PC-9 (cell line): ENCODE results near the gene CUEDC2. TPM values are rescaled to one million over a fixed set of nuclear protein-coding genes. Genes with fewer than 3 reads are reported as not detected.
A peak's percentile ranks its signal among the peaks of the same experiment; 100 is the strongest.
"Not testable (repeated sequence)": the region's sequence is repeated elsewhere in the genome, so short reads cannot be mapped to it uniquely, and the experiment has no call there.

Experiments
- BruUV-seq: library from RNA; stranded (reverse); fragments of 400-500 nt; replicated peaks from 2 replicates; lab custom pipeline; 2021; lab: Mats Ljungman, UMichigan
- CTCF ChIA-PET: fragments of 300-600 bp; sonication (Branson Sonifier 250); formaldehyde crosslinking; loops from one replicate; lab custom pipeline; 2022; ENCODE audit warnings: antibody characterized with exemption; lab: Charles Lee
- POLR2A ChIA-PET: fragments of 300-600 bp; sonication (Branson Sonifier 250); formaldehyde crosslinking; loops from one replicate; lab custom pipeline; 2022; ENCODE audit warnings: antibody characterized with exemption; ENCODE audit not compliant: unreplicated experiment; lab: Charles Lee
- DNase-seq, 2 experiments: peaks; one replicate each; pipeline versions ENCODE4 v3.0.0 to v3.0.0-alpha.2; 2015 to 2022; ENCODE audit warnings: mixed read lengths in 1 of 2
- H2AFZ ChIP-seq: fragments of 200-600 bp; sonication (generic); 2 replicates; pipeline ENCODE4 v1.8.1; 2017; ENCODE audit warnings: antibody characterized with exemption
- H3F3A ChIP-seq: fragments of 200-600 bp; sonication (generic); 2 replicates; pipeline ENCODE4 v1.8.1; 2017; ENCODE audit warnings: antibody characterized with exemption, mild to moderate bottlenecking, low read depth; ENCODE audit not compliant: insufficient read depth
- H3K27ac ChIP-seq: fragments of 200-600 bp; sonication (generic); 2 replicates; pipeline ENCODE4 v1.6.1; 2016; ENCODE audit warnings: mixed run types
- H3K27me3 ChIP-seq: fragments of 200-600 bp; sonication (generic); 2 replicates; pipeline ENCODE4 v1.6.1; 2016; ENCODE audit warnings: low read depth, mixed run types; ENCODE audit not compliant: insufficient read depth
- H3K36me3 ChIP-seq: fragments of 200-600 bp; sonication (generic); 2 replicates; pipeline ENCODE4 v1.6.1; 2016; ENCODE audit warnings: low read depth, mixed run types
- H3K4me1 ChIP-seq: fragments of 200-600 bp; sonication (generic); replicated peaks from 2 replicates; pipeline ENCODE4 v1.6.1; 2016; ENCODE audit warnings: mixed run types; ENCODE audit not compliant: insufficient read depth
- H3K4me2 ChIP-seq: fragments of 200-600 bp; sonication (generic); 2 replicates; pipeline ENCODE4 v1.6.1; 2017; ENCODE audit warnings: mixed run types
- H3K4me3 ChIP-seq: fragments of 200-600 bp; sonication (generic); 2 replicates; pipeline ENCODE4 v1.6.1; 2016; ENCODE audit warnings: mixed run types
- H3K79me2 ChIP-seq: fragments of 200-600 bp; sonication (generic); 2 replicates; pipeline ENCODE4 v1.6.1; 2017; ENCODE audit warnings: low read depth, mixed run types
- H3K9me2 ChIP-seq: fragments of 200-600 bp; sonication (generic); 2 replicates; pipeline ENCODE4 v1.8.1; 2017; ENCODE audit warnings: mild to moderate bottlenecking; ENCODE audit not compliant: insufficient read depth
- H3K9me3 ChIP-seq: fragments of 200-600 bp; sonication (generic); 2 replicates; pipeline ENCODE4 v1.8.1; 2016; ENCODE audit warnings: low read depth; ENCODE audit not compliant: insufficient read depth
- H4K20me1 ChIP-seq: fragments of 200-600 bp; sonication (generic); 2 replicates; pipeline ENCODE4 v1.8.1; 2017; ENCODE audit not compliant: insufficient read depth
- EZH2 ChIP-seq: fragments of 200-600 bp; sonication (generic); IDR thresholded peaks from 2 replicates; pipeline ENCODE4 v1.8.0; 2017; ENCODE audit warnings: antibody characterized with exemption, low read depth
- intact Hi-C: fragments of 100-400 bp; cut with micrococcal nuclease; formaldehyde crosslinking; loops from one replicate; pipeline ENCODE4 v1.10.0; 2022; ENCODE audit not compliant: unreplicated experiment
- total RNA-seq: library from RNA; stranded (reverse); gene quantifications from 2 replicates; pipeline ENCODE4 v1.2.3, GENCODE V29; 2021
- TF ChIP-seq, protein P1 (sequence below): fragments of 200-600 bp; sonication (generic); conservative IDR thresholded peaks from 2 replicates; pipeline ENCODE4 v1.6.1; 2017; ENCODE audit warnings: mixed run types, antibody characterized with exemption, mild to moderate bottlenecking, moderate library complexity

Gene CUEDC2
- total RNA-seq, 1 experiment from 2014 or later = 46.2 TPM

DNA sequence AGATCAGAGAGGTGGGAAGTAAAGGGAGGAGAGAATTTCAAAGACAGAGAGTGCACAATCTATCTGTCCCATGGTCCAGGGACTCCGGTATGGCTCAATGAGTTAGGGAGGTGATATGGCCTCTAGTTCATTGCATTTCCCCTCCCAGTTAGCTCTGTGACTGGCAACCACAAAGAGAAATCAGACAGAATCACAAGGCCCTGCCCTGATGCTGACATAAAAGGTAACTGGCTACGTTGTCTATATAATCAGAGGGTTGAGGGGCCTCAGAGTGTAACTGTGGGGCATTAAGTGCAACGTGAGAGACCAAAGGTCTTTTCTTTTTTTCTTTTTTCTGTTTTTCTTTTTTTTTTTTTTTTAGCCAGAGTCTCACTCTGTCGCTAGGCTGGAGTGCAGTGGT is 26.3 kb upstream of the CUEDC2 start:
- H3F3A ChIP-seq = no peaks in the 10 kb centered on the region
- no peaks in the 10 kb centered on the region for H3K79me2 ChIP-seq
- no peaks in the 10 kb centered on the region for H3K9me3 ChIP-seq
- no peaks in the 10 kb centered on the region for H3K4me1 ChIP-seq
- intact Hi-C loops = no loop called here
- TF ChIP-seq, protein P1, sequence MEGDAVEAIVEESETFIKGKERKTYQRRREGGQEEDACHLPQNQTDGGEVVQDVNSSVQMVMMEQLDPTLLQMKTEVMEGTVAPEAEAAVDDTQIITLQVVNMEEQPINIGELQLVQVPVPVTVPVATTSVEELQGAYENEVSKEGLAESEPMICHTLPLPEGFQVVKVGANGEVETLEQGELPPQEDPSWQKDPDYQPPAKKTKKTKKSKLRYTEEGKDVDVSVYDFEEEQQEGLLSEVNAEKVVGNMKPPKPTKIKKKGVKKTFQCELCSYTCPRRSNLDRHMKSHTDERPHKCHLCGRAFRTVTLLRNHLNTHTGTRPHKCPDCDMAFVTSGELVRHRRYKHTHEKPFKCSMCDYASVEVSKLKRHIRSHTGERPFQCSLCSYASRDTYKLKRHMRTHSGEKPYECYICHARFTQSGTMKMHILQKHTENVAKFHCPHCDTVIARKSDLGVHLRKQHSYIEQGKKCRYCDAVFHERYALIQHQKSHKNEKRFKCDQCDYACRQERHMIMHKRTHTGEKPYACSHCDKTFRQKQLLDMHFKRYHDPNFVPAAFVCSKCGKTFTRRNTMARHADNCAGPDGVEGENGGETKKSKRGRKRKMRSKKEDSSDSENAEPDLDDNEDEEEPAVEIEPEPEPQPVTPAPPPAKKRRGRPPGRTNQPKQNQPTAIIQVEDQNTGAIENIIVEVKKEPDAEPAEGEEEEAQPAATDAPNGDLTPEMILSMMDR = no peak
- no peak for TF ChIP-seq EZH2
- no peak overlapping the region for H3K27ac ChIP-seq
- H3K4me2 ChIP-seq = no peak overlapping the region
- BruUV-seq = no TSS peak
- POLR2A ChIA-PET = no interaction called here
- no peaks in the 10 kb centered on the region for H3K27me3 ChIP-seq
- H3K36me3 ChIP-seq = no peaks in the 10 kb centered on the region
- no peak overlapping the region for H3K4me3 ChIP-seq
- H2AFZ ChIP-seq = no peak overlapping the region
- no peak for DNase-seq
- CTCF ChIA-PET = no interaction called here
- no peaks in the 10 kb centered on the region for H3K9me2 ChIP-seq
- H4K20me1 ChIP-seq = no peaks in the 10 kb centered on the region

DNA sequence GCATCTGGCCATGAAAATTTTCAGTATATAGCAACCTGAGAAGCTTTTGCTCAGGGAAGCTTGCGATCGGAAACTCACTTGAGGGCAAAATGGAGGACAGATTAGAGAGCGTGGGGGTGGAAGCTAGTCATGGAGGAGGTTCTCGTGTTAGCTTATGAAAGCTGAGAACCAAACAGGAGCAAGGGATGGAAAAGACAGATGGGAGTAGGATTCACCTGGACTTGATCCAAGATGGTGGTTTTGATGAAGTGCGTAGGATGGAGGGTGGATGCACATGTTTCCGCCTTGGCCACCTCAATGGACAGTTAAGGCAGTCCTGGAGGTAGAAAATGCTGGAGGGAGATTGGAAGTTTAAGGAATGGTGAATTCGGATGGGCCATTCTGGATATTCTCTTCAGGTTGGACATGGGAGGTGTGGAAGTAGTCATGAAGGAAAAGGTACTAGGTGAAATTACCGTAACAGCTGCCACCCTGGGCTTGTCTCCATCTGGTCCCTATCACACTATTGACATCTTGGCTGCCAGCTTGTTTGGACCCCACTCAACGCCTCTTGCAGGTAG is 25.3 kb upstream of the CUEDC2 start:
- TF ChIP-seq EZH2 = no peak
- TF ChIP-seq, protein P1 = no peak
- H3K27me3 ChIP-seq = no peaks in the 10 kb centered on the region
- H3K4me2 ChIP-seq = no peak overlapping the region
- H2AFZ ChIP-seq = no peak overlapping the region
- no peaks in the 10 kb centered on the region for H3K9me2 ChIP-seq
- H3K27ac ChIP-seq = no peak overlapping the region
- POLR2A ChIA-PET = no interaction called here
- no TSS peak for BruUV-seq
- CTCF ChIA-PET = no interaction called here
- intact Hi-C loops = no loop called here
- H3K36me3 ChIP-seq = no peaks in the 10 kb centered on the region
- no peak for DNase-seq
- 0 out of 2 replicates have a peak, but pooled peaks cover 5% of the 10 kb centered on the region for H3K79me2 ChIP-seq
- H3K4me1 ChIP-seq = peaks cover 5% of the 10 kb centered on the region; the same call in 1 of the 2 replicates
- H3K4me3 ChIP-seq = no peak overlapping the region
- no peaks in the 10 kb centered on the region for H4K20me1 ChIP-seq
- peaks cover 5% of the 10 kb centered on the region; the same call in 1 of the 2 replicates for H3F3A ChIP-seq
- H3K9me3 ChIP-seq = no peaks in the 10 kb centered on the region

DNA sequence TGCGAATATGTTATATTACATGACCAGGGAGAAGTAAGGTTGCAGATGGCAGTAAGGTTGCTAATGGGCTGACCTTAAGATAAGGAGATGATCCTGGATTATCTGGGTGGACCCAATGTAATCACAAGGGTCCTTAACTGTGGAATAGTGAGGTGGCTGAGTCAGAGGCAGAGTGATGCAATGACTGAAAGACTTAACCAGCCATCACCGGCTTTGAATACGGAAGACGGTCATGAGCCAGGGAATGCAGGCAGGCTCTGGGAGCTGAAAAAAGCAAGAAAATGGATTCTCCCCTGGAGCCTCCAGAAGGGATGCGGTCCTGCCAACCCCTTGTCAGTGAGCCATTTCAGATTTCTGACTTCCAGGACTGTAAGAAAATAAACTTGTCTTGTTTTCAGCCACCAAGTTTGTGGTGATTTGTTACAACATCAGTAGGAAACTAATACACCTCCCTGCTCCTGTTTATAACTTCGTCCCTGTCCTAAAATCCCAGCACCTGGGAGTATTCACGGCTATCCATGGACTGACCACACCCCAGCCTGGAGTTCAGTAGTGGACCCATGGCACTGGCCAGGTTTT is 23.6 kb upstream of the CUEDC2 start:
- H3K79me2 ChIP-seq = peaks cover 18% of the 10 kb centered on the region
- peaks cover 13% of the 10 kb centered on the region for H3K4me1 ChIP-seq
- BruUV-seq = no TSS peak
- H3K9me2 ChIP-seq = no peaks in the 10 kb centered on the region
- no peaks in the 10 kb centered on the region for H3K9me3 ChIP-seq
- DNase-seq = no peak
- H3K27me3 ChIP-seq = no peaks in the 10 kb centered on the region
- H3K36me3 ChIP-seq = no peaks in the 10 kb centered on the region
- no peak overlapping the region for H3K4me3 ChIP-seq
- H3F3A ChIP-seq = peaks cover 7% of the 10 kb centered on the region; the same call in 1 of the 2 replicates
- H3K4me2 ChIP-seq = no peak overlapping the region
- H3K27ac ChIP-seq = peak overlapping the region; percentile 41; the same call in 1 of the 2 replicates
- no peak overlapping the region for H2AFZ ChIP-seq
- no peaks in the 10 kb centered on the region for H4K20me1 ChIP-seq
- intact Hi-C loops = no loop called here
- TF ChIP-seq, protein P1 = no peak
- TF ChIP-seq EZH2 = no peak
- CTCF ChIA-PET = no interaction called here
- POLR2A ChIA-PET = no interaction called here

DNA sequence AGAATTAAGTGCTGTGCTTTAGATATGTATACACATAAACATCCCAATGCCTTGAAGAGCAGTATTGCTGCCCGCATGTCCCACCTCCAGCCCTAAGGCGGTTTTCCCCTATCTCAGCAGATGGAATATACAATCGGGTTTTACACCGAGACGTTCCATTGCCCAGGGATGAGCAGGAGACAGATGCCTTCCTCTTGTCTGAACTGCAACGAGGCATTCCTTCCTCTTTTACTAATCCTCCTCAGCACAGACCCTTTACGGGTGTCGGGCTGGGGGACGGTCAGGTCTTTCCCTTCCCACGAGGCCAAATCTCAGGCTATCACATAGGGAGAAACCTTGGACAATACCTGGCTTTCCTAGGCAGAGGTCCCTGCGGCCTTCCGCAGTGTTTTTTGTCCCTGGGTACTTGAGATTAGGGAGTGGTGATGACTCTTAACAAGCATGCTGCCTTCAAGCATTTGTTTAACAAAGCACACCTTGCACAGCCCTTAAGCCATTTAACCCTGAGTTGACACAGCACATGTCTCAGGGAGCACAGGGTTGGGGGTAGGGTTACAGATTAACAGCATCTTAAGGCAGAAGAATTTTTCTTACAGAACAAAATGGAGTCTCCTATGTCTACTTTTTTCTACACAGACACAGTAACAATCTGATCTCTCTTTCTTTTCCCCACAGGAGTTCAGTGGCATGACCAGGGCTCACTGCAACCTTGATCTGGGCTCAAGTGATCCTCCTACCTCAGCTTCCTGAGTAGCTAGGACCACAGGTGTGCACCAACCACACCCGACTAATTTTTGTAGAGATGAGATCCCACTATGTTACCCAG is 22.5 kb upstream of the CUEDC2 start:
- Histone ChIP-seq H3K4me1 (peaks cover 13% of the 10 kb centered on the region), H3K79me2 (peaks cover 20% of the 10 kb centered on the region)
- intact Hi-C loops, H3K36me3 ChIP-seq, H3K9me3 ChIP-seq, H3K4me3 ChIP-seq, DNase-seq, CTCF ChIA-PET, H4K20me1 ChIP-seq, POLR2A ChIA-PET, H3K9me2 ChIP-seq, H3K27ac ChIP-seq, H3K27me3 ChIP-seq, H3F3A ChIP-seq, H3K4me2 ChIP-seq, BruUV-seq, H2AFZ ChIP-seq: not testable (repeated sequence)
